Measurements from ENCODE around the gene SLC24A5. TPM values are rescaled to one million over a fixed set of nuclear protein-coding genes. Genes with fewer than 3 reads are reported as not detected.

Gene SLC24A5
- total and polyA plus RNA-seq, 8 donors: 0.13 TPM; not detected in 7

- Histone ChIP-seq H3K9me3 (no peaks in the 10 kb centered on the region), H3K4me3 (no peak overlapping the region), H3K36me3 (no peaks in the 10 kb centered on the region), H3K4me1 (peaks cover 0 to 9% (median 0%) of the 10 kb centered on the region in 4 donors), H3K27ac (no peak overlapping the region), H3K27me3 (no peaks in the 10 kb centered on the region)
- intact Hi-C loops (cut with DNase I; ENCODE audit: low total_unique reads): no loop called here
- TF ChIP-seq EP300 (IDR thresholded peaks at IDR 0.05): no peak
- TF ChIP-seq CTCF (IDR thresholded peaks at IDR 0.05): no peak
- TF ChIP-seq POLR2A (IDR thresholded peaks at IDR 0.05): no peak
- no peak for TF ChIP-seq POLR2AphosphoS5 (IDR thresholded peaks at IDR 0.05)
- DNase-seq: no peak
- 68 to 83% (median 78%) methylated on average over 6 of the region's 6 CpGs for WGBS, 5 donors
Measured at GRCh38 chr15:48102167-48102566, 18.6 kb upstream of the SLC24A5 start.

- intact Hi-C loops (cut with DNase I; ENCODE audit: low total_unique reads): no loop called here
- Histone ChIP-seq H3K4me1 (peaks cover 0 to 9% (median 0%) of the 10 kb centered on the region in 4 donors), H3K27me3 (no peaks in the 10 kb centered on the region), H3K36me3 (no peaks in the 10 kb centered on the region), H3K27ac (no peak overlapping the region), H3K4me3 (no peak overlapping the region), H3K9me3 (no peaks in the 10 kb centered on the region)
- no peak for DNase-seq
- WGBS, 5 donors: 42 to 74% (median 54%) methylated on average over 5 of the region's 5 CpGs
- TF ChIP-seq CTCF (IDR thresholded peaks at IDR 0.05) (no peak), EP300 (IDR thresholded peaks at IDR 0.05) (no peak), POLR2A (IDR thresholded peaks at IDR 0.05) (no peak), POLR2AphosphoS5 (IDR thresholded peaks at IDR 0.05) (no peak)
Measured at GRCh38 chr15:48103647-48104046, 17.1 kb upstream of the SLC24A5 start.

- 49 to 60% (median 55%) methylated on average over 2 of the region's 2 CpGs for WGBS, 5 donors
- intact Hi-C loops (cut with DNase I; ENCODE audit: low total_unique reads): no loop called here
- Histone ChIP-seq H3K9me3 (no peaks in the 10 kb centered on the region), H3K27ac (no peak overlapping the region), H3K4me1 (peaks cover 0 to 13% (median 0%) of the 10 kb centered on the region in 4 donors), H3K36me3 (no peaks in the 10 kb centered on the region), H3K27me3 (no peaks in the 10 kb centered on the region), H3K4me3 (no peak overlapping the region)
- TF ChIP-seq EP300 (IDR thresholded peaks at IDR 0.05): no peak
- no peak for TF ChIP-seq POLR2AphosphoS5 (IDR thresholded peaks at IDR 0.05)
- TF ChIP-seq POLR2A (IDR thresholded peaks at IDR 0.05): no peak
- no peak for TF ChIP-seq CTCF (IDR thresholded peaks at IDR 0.05)
- DNase-seq: no peak
Measured at GRCh38 chr15:48105936-48106335, 14.9 kb upstream of the SLC24A5 start.

- DNase-seq: no peak
- Histone ChIP-seq H3K27me3 (no peaks in the 10 kb centered on the region), H3K36me3 (no peaks in the 10 kb centered on the region), H3K4me1 (peaks cover 0 to 4% (median 0%) of the 10 kb centered on the region in 4 donors), H3K4me3 (no peak overlapping the region), H3K27ac (no peak overlapping the region), H3K9me3 (no peaks in the 10 kb centered on the region)
- intact Hi-C loops (cut with DNase I; ENCODE audit: low total_unique reads): no loop called here
- TF ChIP-seq EP300 (IDR thresholded peaks at IDR 0.05) (no peak), CTCF (IDR thresholded peaks at IDR 0.05) (no peak)
- 91 to 97% (median 95%) methylated on average over 4 of the region's 4 CpGs for WGBS, 5 donors
Measured at GRCh38 chr15:48109212-48109611, 11.6 kb upstream of the SLC24A5 start.
